ENCODE data around the gene LRRC59.

Gene LRRC59

GRCh38 chr17:50426814-50427787 is 29.8 kb upstream of the LRRC59 start:
- peak; percentile 16 for TF ChIP-seq CTCF (IDR thresholded peaks at IDR 0.05; ENCODE audit: low read depth, low read length)
- DNase-seq (ENCODE audit: extremely low read depth, low read depth), result no peak

- TF ChIP-seq CTCF (IDR thresholded peaks at IDR 0.05; ENCODE audit: low read depth, low read length), result no peak
- no peak for DNase-seq (ENCODE audit: extremely low read depth, low read depth)
Measured at GRCh38 chr17:50426472-50426782, 29.1 kb upstream of the LRRC59 start.

GRCh38 chr17:50425682-50426471 is 28.6 kb upstream of the LRRC59 start, which contains the start of gene ACSF2:
Gene ACSF2, plus strand, starts transcription at chr17:50426218. Its CDS starts 44 bp downstream, at chr17:50426262.
- DNase-seq (ENCODE audit: extremely low read depth, low read depth), result no peak
- TF ChIP-seq CTCF (IDR thresholded peaks at IDR 0.05; ENCODE audit: low read depth, low read length), result no peak

- no peak for DNase-seq (ENCODE audit: extremely low read depth, low read depth)
- no peak for TF ChIP-seq CTCF (IDR thresholded peaks at IDR 0.05; ENCODE audit: low read depth, low read length)
Measured at GRCh38 chr17:50424996-50425681, 27.8 kb upstream of the LRRC59 start.

- DNase-seq (ENCODE audit: extremely low read depth, low read depth), result no peak
- no peak for TF ChIP-seq CTCF (IDR thresholded peaks at IDR 0.05; ENCODE audit: low read depth, low read length)
Measured at GRCh38 chr17:50424246-50424995, 27.1 kb upstream of the LRRC59 start.

- DNase-seq (ENCODE audit: extremely low read depth, low read depth), result no peak
- TF ChIP-seq CTCF (IDR thresholded peaks at IDR 0.05; ENCODE audit: low read depth, low read length), result no peak
Measured at GRCh38 chr17:50423553-50424159, 26.3 kb upstream of the LRRC59 start.

Data from AG09319 (cell line).